Stimulated activated CD8-positive, alpha-beta memory T cell treated with anti-CD3 and anti-CD28 coated beads, Interleukin-7, amount 100 ng/mL, for 4 hours (primary cell): ENCODE data around the gene TIAM1.

Experiments used
- DNase-seq, 2 donors: peaks; one replicate each; pipeline ENCODE4 v3.0.0-alpha.2; 2020; ENCODE audit warnings: low read depth in 2 of 2

The TIAM1 gene

DNA sequence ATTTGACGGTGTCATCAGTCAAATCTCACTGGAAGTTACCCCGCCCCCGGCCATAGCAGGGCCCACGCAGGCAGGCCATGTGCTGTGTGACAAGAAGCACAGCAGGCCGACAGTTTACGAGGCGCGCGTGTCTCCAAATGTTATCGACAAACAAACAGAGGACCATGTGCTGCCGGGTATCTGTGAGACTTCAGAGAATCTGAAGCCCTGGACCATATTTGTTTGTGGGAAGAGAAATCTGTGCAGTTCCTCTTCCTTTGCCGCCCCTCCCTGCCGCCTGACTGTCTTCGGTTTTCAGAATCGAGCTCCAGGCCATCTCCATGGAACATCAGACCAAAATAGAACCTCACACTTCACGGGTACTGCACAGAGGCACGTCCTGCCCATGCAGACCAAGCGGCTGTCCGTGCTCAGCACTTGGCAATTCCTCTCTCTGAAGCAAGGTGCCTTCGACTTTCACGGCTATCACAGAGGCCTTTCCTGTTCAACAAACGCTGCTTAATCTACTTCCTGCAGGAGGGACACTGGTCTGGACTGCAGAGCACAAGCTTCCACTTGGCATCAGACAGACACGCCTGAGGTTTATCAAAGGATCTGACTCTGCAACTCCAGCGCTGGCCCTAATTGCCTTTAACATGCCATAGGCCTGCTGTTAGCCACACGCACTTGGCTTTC, 170.0 kb downstream of the TIAM1 start:
- peak in 1 of 2 donors; percentile 44 for DNase-seq

DNA sequence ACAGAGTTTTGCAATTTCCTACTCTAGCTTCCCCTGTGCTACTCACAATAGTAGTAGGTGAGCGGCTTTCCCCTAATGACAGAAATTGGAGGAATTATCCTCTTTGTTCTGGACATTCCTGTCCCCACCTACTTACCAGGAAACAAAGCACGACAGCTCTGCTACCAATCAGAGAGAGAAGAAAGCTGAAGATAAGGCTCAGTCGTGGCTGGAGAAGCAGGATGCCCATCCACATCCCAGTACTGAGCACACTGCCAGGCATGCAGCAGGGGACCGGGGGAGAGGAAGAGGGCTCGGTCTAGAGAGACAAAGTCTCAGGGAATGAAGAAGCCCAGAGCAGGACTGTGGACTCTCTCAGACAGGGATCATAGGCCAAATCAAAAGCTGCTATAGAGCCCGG, 171.7 kb downstream of the TIAM1 start:
- DNase-seq, result no peak

DNA sequence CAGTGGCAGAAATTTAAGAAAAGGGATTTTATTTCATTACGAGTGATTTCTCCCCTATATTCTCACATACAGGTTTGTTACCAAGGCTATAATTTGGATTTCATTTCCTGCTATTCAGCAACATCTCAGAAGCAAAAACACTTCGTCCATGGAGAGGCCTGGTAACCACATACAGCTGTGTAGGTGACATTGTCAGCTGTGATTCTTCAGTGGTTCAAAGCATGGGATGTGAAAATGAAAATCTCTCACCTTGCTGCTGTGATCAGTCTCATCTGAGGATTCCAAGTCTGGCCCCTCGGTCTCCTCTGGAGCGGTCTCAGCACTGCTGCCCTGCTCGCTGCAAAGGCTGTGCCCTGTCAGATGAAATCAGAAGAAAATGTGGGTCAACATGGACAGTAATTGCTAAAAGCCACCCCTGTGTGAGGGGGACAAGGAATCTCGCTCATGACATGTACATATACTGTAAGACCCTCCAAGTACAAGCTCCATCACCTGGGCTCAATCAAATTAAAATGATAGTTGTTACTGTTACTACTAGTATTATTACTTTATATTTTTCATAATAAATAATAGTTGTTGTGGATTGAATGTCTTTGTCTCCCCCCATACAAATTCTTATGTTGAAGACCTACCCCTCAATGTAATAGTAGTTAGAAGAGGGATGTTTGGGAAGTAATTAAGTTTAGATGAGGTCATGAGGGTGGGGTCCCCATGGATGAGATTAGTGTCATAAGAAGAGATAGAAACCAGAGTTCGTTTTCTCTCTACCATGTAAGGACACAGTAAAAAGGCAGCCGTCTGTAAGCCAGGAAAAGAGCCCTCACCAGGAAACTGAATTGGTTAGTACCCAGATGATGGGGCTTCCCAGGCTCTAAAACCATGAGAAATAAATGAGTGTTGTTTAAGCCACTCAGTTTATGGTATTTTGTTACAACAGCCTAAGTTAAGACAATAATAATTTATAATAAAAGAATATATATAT, 179.1 kb downstream of the TIAM1 start:
- no peak for DNase-seq

DNA sequence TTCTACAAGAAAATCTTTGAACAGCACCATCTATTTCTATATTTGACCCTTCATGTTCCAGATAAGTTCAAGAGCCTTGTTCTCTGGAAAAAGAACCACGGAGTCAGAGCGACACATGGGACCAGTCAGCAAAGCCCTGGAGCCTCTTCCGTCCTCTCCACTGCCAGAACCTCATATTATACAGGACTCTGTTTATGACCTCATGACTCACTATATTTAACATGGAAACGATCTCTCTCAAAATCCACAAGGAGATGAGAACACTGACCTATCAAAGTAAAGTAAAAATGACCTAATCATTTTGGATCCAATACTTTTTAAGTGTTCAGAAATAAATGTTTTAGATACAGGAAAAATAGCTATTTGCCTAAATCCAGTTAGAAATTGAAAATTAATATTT, 181.2 kb downstream of the TIAM1 start:
- DNase-seq, result no peak

DNA sequence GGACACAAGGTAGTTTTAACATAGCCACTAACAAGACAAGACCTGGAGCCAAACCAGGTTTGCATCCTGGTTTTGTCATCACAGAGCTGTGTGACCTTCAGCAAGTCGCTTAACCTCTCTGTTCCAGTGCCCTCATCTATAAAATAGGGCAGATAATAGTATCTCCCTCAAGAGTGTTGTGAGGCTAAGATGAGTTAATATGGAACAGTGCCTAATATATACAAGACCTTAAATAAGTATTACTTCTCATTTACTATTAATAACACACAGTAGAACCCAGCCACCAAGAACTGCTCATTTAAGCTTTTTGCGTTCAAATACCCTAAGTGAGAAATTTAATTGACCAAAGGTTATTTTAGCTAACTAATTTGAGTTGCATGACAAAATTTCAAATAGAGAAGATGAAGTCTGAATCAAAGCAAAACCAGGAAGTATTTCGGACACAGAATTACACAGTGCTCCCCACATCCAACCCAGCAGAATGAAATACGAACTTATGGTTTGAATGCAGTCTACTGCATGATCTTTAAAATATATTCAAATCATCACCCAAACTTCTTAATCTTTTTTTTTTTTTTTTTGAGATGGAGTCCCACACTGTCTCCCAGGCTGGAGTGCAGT, 181.9 kb downstream of the TIAM1 start:
- no peak for DNase-seq

DNA sequence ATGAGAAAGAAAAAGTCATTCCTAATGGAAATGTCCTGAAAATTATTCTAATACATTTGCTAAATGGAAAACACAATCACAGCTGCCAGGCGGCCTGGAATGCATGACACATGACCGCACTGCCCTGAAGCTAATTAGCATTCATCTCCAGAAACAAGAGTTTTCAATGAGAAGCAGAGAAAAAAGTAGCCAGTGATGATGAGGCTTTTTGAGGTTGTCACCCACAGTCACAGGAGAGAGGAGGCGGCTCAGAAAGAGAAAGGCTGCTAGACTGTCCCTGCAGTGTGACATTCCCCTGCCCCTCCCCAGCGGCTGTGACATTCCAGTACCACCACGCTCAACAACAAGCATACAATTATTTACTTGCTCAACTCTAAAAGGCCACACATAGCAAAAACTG, 182.9 kb downstream of the TIAM1 start:
- no peak for DNase-seq

DNA sequence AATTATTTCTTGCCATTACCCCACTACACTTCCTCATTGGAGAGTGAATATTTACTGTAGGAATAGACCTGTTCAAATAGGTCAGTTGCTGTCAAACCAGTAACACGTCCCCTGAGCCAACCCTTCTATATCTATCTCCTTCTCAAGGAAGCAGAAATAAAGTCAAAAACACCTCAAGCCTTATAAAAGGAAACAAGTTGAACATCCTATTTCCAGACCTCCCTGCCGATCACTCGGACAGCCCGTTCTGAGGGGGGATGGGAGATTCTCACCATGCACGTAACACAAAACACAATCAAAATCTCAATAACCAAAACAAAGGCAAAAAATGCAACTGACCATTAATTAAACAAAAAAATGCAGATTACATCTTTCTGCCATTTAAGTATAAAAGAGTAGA, 184.3 kb downstream of the TIAM1 start:
- DNase-seq, result no peak

DNA sequence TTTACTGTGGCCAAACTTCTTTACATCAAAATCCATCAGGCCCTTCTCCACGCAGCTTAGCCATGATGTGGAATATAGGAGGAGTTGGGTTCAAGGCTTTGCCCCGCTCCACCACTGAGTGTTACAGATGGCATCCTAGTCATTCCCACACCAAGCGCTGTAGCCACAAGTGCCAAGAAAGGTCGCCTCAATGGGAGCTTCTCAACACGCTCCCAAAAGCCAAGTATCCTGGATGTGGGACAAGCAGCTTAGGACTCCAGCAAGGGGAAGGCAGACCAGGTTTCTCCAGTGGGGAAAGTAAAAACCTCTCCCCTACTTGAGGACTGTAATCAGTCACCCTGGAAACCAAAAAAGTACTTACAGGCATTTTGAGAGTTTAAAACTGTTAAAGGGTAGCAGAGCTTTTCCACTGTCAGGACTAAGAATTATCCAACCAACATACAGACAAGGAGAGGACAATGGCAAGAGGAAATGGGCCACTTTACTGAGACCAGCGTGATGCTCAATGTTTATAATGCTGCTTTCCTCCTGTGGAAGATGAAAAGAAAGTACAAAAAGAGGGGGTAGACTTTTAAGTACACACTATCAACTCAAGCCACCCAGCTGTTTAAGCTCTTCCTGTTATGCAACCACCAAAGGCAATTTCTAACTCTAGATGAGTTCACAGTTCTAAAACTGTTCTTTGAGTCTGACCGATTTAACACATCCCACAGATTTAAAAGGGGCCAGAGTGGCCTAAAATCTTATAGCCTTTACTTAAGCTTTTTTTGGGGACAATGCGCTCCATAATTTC, 185.1 kb downstream of the TIAM1 start:
- DNase-seq, result no peak

DNA sequence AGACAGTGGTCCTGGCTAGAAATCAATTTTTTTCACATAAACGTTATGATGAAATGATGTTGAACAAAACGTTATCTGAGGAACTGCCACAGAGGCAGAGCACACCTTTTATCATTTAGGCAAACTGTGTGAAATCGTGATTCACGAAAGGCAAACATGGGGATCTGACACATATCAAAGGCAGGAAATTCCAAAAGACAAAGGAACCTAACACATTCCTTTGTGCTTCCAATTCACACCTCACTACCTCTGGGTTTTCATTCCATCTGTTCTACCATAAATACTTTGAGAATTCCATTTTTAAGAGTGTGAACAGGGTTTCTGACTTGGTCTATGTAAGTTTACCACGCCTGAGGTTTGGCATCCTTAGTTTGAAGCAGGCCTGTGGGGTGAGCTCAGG, 186.3 kb downstream of the TIAM1 start:
- DNase-seq, result no peak

DNA sequence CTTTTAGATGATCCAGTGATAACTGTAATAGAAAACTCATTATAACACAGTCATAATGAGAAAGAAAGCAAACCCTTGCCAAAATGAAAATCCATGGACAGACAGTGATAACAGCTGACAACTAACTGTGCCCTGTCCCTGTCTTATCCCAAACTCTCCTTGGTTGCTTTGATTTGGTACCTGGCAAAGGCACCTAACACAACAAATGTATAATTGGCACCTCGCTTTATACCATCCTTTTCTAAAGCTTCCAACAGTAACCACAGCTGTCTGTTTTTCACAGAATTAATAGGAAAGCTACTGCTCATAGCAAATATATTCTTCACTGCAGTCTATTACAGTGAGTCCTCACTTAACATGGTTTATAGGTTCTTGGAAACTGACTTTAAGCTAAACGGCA, 187.4 kb downstream of the TIAM1 start:
- no peak for DNase-seq

DNA sequence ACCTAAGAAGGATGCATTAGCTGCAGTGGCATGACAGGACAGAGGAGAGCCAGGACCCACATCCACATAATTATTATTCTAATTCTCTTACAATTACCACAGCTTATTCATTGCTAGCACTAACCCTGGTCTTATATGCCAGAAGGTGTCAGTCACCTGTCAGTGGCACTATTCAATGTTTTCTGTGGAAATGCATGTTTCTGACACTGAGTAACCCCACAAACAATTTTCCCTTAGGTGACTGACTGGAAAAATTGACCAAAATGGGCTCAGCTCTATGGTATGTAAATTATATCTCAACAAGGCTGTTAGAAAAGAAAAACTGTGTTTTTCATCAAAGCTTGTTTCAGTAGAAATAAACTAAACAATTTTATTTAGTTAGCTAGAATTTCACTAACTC, 187.9 kb downstream of the TIAM1 start:
- DNase-seq, result no peak

DNA sequence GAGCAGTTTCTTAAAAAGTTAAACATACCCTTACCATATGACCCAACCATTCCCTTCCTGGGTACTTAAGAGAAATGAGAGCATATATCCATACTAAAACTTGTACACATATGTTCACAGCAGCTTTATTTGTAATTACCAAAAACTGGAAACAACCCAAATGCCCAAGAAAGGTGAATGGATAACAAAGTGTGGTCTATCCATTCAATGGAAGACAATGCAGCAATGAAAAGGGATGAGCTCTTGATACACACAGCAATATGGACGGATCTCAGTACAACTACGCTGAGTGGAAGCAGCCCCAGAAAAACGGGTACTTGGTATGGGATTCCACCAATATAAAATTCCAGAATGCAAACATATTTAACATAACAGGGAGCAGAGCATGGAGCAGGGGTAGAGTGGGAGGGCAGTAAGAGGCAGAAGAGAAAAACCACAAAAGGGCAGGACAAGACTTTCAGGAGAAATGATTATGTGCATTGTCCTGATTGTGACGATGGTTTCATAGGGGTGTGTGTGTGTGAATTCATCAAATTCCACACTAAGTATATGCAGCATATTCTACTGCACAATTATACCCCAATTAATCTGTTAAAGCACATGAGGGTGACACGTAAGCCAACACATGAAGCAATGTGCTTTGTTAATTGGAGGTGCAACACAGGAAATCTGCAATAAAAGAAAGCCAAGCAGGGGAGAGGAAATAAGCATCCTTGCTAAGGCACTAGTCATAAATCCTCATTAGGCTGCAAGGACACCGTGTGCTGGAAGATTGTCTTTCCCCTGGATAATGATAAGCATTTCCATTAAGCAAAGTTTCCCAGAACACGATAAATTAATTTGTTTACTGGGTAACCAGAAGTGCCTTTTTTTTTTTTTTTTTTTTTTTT, 192.7 kb downstream of the TIAM1 start:
- no peak for DNase-seq

DNA sequence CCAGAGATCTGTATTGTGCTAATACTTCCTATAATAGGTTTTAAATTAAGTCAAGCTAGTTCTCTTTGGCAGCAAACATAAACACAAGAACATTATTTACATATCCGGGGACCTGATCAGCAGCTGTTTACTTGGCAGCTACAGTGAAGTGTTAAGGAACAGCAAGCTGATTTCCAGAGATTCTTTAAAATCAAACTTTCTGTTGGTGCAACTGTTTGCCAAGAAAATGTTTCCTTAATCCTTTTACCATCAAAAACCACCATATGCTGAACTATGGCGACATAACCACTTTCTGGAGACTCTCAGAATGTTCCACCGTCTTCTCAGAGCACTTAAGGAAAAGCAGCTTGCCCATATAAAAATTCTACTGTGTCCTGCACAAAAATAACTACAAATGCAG, 198.8 kb downstream of the TIAM1 start:
- DNase-seq, result no peak

DNA sequence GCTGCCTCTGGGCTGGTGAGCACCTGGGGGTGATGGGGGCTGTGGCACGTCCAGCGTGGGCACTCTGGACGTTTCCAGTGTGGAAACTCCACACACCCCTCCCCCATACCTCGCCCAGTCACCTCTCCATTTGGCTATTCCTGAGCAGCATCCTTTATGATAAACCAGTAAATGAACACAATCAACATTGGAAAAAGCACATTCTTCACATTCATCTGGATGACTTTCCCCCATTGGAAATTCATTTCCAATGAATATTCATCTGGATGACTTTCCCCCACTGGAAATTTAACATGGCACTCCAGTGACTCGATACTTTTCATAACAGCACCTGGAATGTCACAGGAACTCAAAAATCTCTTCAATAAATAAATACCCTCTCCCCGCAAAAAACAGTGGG, 201.0 kb downstream of the TIAM1 start:
- DNase-seq, result no peak

DNA sequence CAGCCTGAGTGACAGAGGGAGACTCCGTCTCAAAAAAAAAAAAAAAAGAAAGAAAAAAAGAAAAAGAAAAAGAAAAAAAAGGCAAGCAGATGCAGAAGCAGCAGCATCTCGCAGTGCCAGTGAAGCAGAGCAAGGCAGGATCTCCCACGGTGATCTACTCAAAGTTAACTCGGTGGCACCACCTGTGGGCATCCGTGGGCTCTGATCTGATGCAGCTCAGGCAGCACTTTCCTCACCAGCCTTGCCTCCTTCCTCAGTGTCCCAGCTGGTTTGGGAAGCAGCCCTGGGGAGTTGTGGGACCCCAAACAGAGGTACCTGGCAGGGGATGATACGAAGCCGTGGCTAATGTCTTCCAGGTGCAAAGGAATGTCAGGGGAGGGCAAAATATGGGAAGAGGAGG, 201.5 kb downstream of the TIAM1 start:
- DNase-seq, result no peak

DNA sequence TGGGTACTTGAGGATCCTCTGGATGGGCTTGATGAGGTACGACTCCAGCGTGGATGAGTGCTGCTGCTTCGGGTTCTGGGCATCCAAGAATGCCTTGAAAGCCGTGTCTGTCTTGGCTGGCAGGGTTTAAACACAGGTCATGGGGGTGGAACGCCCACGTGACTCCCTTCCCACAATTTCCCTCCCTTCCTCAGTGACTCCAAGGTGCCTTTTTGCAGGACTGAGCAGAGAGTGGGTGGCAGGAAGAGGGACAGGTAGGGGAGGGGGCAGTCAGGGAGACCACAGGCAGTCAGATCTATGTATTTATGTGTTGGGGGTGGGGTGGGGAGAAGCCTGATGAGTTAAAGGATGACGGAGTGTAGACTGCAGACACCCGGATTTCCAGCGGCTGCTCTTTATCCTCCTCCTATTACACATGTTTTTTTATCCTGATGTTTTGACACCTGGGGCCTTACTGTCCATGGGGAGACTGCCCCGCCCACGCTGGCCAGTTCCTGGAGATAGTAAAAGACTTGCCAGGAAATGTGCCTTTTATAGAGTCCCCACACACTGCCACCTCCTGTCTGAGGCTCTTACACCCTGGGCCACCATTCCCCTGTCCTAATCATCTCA, 202.6 kb downstream of the TIAM1 start:
- no peak for DNase-seq

DNA sequence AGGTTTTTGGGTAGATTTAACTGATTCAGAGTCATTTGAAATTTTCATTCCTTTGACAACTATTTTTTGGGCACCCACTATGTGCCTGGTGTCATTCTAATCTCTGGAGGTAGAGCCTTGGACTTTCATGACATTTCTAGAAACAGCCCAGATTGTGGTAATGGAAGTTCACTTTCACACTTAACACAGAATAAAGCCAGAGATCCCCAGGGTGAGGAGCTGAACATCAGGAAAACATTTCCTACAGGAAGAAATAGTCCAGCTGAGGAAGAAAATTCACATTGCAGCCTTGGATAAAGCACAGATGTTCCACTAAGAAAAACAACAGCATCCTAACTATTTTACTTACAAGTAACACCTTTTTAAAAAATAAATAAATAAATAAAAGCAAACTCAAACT, 203.4 kb downstream of the TIAM1 start:
- no peak for DNase-seq

DNA sequence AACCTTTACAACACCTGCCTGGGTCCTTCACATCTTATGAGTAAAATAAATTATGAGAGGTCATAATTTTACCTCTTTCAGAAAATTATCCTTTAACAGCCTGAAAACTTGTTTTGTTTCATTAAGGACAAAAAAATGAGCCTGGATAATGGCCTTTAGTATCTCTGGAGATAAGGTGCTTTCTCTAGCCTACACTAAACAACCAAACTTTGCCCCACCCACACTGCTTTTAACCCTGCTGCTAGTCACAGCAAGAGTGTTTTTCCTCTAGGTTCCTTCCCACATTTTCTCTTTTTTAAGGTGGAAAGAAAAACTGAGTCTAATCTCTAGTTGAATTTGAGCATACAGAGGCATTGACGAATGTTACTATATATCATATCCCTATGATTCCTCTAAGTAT, 204.0 kb downstream of the TIAM1 start:
- DNase-seq, result no peak

DNA sequence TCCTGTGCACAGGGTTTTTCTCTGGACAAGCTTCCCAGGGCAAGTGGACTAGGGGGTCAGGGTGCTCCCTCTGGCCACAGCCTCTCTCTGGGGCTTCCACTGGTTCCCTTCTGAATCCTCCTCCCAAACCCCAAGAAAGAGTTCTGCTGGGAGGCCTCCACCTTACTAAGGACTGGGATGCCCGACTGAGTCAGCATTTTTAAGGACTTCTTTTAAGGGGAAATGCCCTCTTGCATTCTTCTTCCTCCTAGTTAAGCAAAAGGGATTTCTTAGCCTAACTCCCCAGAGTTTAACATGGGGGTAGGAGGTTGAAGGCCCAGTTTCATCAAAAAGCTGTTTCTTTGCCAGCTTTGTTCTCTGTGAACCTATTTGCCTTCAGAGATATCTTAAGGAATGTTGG, 206.1 kb downstream of the TIAM1 start:
- DNase-seq, result no peak

DNA sequence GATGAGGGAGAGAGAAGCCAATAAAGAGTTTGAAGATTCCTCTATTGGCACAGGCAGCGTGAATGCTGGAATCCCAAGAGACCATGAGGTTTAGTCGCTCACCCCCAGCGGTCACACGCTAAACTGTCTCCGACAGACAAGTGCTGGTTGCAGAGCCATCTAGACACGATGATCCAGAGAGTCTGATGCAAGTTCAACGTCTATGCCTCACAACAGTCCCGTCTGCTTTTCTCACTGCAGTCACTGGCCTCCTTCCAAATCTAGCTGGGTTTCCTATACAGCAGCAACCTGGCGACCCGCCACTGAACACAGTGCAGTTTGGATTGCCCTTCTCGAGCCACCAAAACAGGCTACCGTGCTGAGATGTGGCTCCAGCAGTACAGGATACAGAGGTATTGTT, 207.2 kb downstream of the TIAM1 start:
- DNase-seq, result no peak
